ENCODE results near the gene CELF6. TPM values are rescaled to one million over a fixed set of nuclear protein-coding genes. Genes with fewer than 3 reads are reported as not detected.

The CELF6 gene
- total and polyA plus RNA-seq, 2 donors (not counting 3 experiments of a cell fraction or from before 2014, with no cell fraction given): 0.17 TPM; not detected in 1

- no peak overlapping the region for H2AFZ ChIP-seq (ENCODE audit: low read depth, low read length)
- peaks cover 12% of the 10 kb centered on the region for H3K4me1 ChIP-seq (ENCODE audit: control insufficient read depth, extremely low read depth, insufficient read depth, low read length)
- H3K4me2 ChIP-seq (ENCODE audit: insufficient read depth, low read length): no peak overlapping the region
- H3K79me2 ChIP-seq (ENCODE audit: control insufficient read depth, insufficient read depth, low read length): peaks cover 2% of the 10 kb centered on the region
- no peak overlapping the region for H3K4me3 ChIP-seq (replicated peaks in 1 of 3; ENCODE audit: insufficient read depth in 1 of 3, low read depth in 1 of 3, low read length in 3 of 3)
- no peak overlapping the region for H3K9ac ChIP-seq (replicated peaks; ENCODE audit: extremely low read depth, insufficient read depth, low read length)
- H3K36me3 ChIP-seq (ENCODE audit: control insufficient read depth in 2 of 2, extremely low read depth in 1 of 2, insufficient read depth in 2 of 2, low read length in 2 of 2): peaks cover 7 to 22% of the 10 kb centered on the region in 2 experiments
- H4K20me1 ChIP-seq (replicated peaks; ENCODE audit: control insufficient read depth, extremely low read depth, insufficient read depth, low read length): no peaks in the 10 kb centered on the region
- ChIA-PET CTCF (interaction anchor here (0.7 to 1.1 kb wide), 3 partner anchors 40 to 69 kb away, joined by 3 read pairs; no protein-coding TSS in a partner anchor), POLR2A (interaction anchor here (0.7 kb wide), 1 partner anchor 42 kb away, joined by 5 read pairs; no protein-coding TSS in a partner anchor)
- BruUV-seq (replicated peaks): no TSS peak
- H3K9me3 ChIP-seq (replicated peaks; ENCODE audit: control insufficient read depth, insufficient read depth, low read length): no peaks in the 10 kb centered on the region
- no peaks in the 10 kb centered on the region for H3K27me3 ChIP-seq (ENCODE audit: control insufficient read depth in 2 of 2, insufficient read depth in 2 of 2, low read length in 2 of 2)
- no peak for TF ChIP-seq EZH2 (IDR thresholded peaks at IDR 0.05; ENCODE audit: borderline replicate concordance, low read depth, low read length, severe bottlenecking)
- no peak for TF ChIP-seq JUN (IDR thresholded peaks at IDR 0.05; ENCODE audit: borderline replicate concordance, insufficient read depth, insufficient read length, low read depth)
- TF ChIP-seq CTCF (IDR thresholded peaks at IDR 0.05; ENCODE audit: extremely low read depth in 1 of 2, insufficient read depth in 1 of 2, low read depth in 1 of 2, low read length in 2 of 2): no peak
- TF ChIP-seq POLR2AphosphoS5 (IDR thresholded peaks at IDR 0.05; ENCODE audit: insufficient read depth, low read depth, low read length): no peak
- TF ChIP-seq GATA2 (IDR thresholded peaks at IDR 0.05; ENCODE audit: insufficient read depth, insufficient read length, low read depth, low read length): no peak
- dilution Hi-C loops (cut with MboI; ENCODE audit: extremely low pct_ligation_motif_present, low sequenced_read_pairs) (no loop called here), intact Hi-C loops (cut with micrococcal nuclease) (no loop called here)
- H3K9me1 ChIP-seq (replicated peaks; ENCODE audit: control insufficient read depth, extremely low read depth, insufficient read depth, low read length): no peaks in the 10 kb centered on the region
- no peak overlapping the region for H3K27ac ChIP-seq (ENCODE audit: insufficient read depth, low read depth, low read length)
- DNase-seq (ENCODE audit: low read depth, low spot score): no peak
- FAIRE-seq: no peak
Measured at GRCh38 chr15:72269739-72270138, 50.2 kb downstream of the CELF6 start.

DNA sequence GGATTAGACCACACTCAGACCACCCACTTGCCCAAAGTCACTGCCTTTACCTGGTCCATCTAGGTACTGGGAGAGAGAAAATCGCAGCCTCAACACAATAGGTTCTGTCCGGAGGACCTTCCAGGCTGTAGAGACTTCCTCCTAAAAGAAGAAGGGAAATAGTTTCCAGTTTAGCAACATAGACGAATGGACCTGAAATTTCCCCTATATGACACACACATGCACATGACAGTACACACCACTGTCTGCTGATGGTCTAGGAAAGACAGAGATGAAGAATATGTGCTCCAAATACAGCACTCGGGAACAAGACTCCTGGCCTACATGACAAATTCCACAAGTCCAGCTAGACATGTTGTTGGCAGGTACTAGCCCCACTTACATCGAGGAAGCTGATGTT is 54.9 kb downstream of the CELF6 start:
- POLR2A ChIA-PET: no interaction called here
- dilution Hi-C loops (cut with MboI; ENCODE audit: extremely low pct_ligation_motif_present, low sequenced_read_pairs) (no loop called here), intact Hi-C loops (cut with micrococcal nuclease) (no loop called here)
- Histone ChIP-seq H4K20me1 (replicated peaks; ENCODE audit: control insufficient read depth, extremely low read depth, insufficient read depth, low read length) (no peaks in the 10 kb centered on the region), H3K27me3 (ENCODE audit: control insufficient read depth in 2 of 2, insufficient read depth in 2 of 2, low read length in 2 of 2) (no peaks in the 10 kb centered on the region), H3K79me2 (ENCODE audit: control insufficient read depth, insufficient read depth, low read length) (peaks cover 2% of the 10 kb centered on the region), H3K36me3 (ENCODE audit: control insufficient read depth in 2 of 2, extremely low read depth in 1 of 2, insufficient read depth in 2 of 2, low read length in 2 of 2) (peaks cover 28 to 46% of the 10 kb centered on the region in 2 experiments), H3K9me1 (replicated peaks; ENCODE audit: control insufficient read depth, extremely low read depth, insufficient read depth, low read length) (no peaks in the 10 kb centered on the region), H2AFZ (ENCODE audit: low read depth, low read length) (no peak overlapping the region), H3K4me2 (ENCODE audit: insufficient read depth, low read length) (no peak overlapping the region), H3K9ac (replicated peaks; ENCODE audit: extremely low read depth, insufficient read depth, low read length) (no peak overlapping the region), H3K4me1 (ENCODE audit: control insufficient read depth, extremely low read depth, insufficient read depth, low read length) (no peaks in the 10 kb centered on the region), H3K4me3 (replicated peaks in 1 of 3; ENCODE audit: insufficient read depth in 1 of 3, low read depth in 1 of 3, low read length in 3 of 3) (no peak overlapping the region), H3K27ac (ENCODE audit: insufficient read depth, low read depth, low read length) (no peak overlapping the region), H3K9me3 (replicated peaks; ENCODE audit: control insufficient read depth, insufficient read depth, low read length) (no peaks in the 10 kb centered on the region)
- BruUV-seq (replicated peaks): no TSS peak
- FAIRE-seq (no peak), DNase-seq (ENCODE audit: low read depth, low spot score) (no peak)
- CTCF ChIA-PET: interaction anchor here (1.2 kb wide), 1 partner anchor 20 kb away, joined by 3 read pairs; no protein-coding TSS in a partner anchor
- TF ChIP-seq FOS (IDR thresholded peaks at IDR 0.05; ENCODE audit: borderline replicate concordance, insufficient read depth, low read length) (no peak), CTCF (IDR thresholded peaks at IDR 0.05; ENCODE audit: extremely low read depth in 1 of 2, insufficient read depth in 1 of 2, low read depth in 1 of 2, low read length in 2 of 2) (no peak), JUN (IDR thresholded peaks at IDR 0.05; ENCODE audit: borderline replicate concordance, insufficient read depth, insufficient read length, low read depth) (no peak), GATA2 (IDR thresholded peaks at IDR 0.05; ENCODE audit: insufficient read depth, insufficient read length, low read depth, low read length) (no peak), MYC (IDR thresholded peaks at IDR 0.05; ENCODE audit: low read depth, low read length) (no peak), EZH2 (IDR thresholded peaks at IDR 0.05; ENCODE audit: borderline replicate concordance, low read depth, low read length, severe bottlenecking) (no peak), POLR2AphosphoS5 (IDR thresholded peaks at IDR 0.05; ENCODE audit: insufficient read depth, low read depth, low read length) (no peak), POLR2A (IDR thresholded peaks at IDR 0.05; ENCODE audit: low read depth, low read length) (no peak)
- TF ChIP-seq, protein P1, sequence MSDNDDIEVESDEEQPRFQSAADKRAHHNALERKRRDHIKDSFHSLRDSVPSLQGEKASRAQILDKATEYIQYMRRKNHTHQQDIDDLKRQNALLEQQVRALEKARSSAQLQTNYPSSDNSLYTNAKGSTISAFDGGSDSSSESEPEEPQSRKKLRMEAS (IDR thresholded peaks at IDR 0.05; ENCODE audit: insufficient read depth, insufficient read length): no peak
